Tibial artery (tissue), 4 donors: ENCODE measurements around the gene SAMMSON.

Experiments used
- DNase-seq, 2 donors: peaks; one replicate each; pipeline ENCODE4 v3.0.0-alpha.2; 2019
- H3K27ac ChIP-seq, 2 donors: fragments of 200-600 bp; sonication (generic) in 1 of 2; 1 replicate in 1 of 2; 2 replicates in 1 of 2; pipeline ENCODE4 v1.5.1; 2018 to 2019; ENCODE audit warnings: mild to moderate bottlenecking in 1 of 2
- H3K27me3 ChIP-seq, 2 donors: fragments of 200-600 bp; sonication (generic) in 1 of 2; one replicate each; pipeline versions ENCODE4 v1.5.1 to v1.6.0; 2016 to 2019
- H3K36me3 ChIP-seq, 3 donors: fragments of 200-600 bp; sonication (generic) in 2 of 3; one replicate each; pipeline ENCODE4 v1.5.1; 2016 to 2019; ENCODE audit warnings: mild to moderate bottlenecking in 2 of 3
- H3K4me1 ChIP-seq, 4 donors: fragments of 200-600 bp; sonication (generic) in 2 of 4; 1 replicate in 3 of 4; 2 replicates in 1 of 4; pipeline ENCODE4 v1.5.1; 2016 to 2019
- H3K4me3 ChIP-seq, 2 donors: fragments of 200-600 bp; sonication (generic) in 1 of 2; 1 replicate in 1 of 2; 2 replicates in 1 of 2; pipeline ENCODE4 v1.5.1; 2018 to 2019; ENCODE audit warnings: mild to moderate bottlenecking in 2 of 2
- H3K9me3 ChIP-seq, 3 donors: fragments of 200-600 bp; sonication (generic) in 1 of 3; one replicate each; pipeline ENCODE4 v1.5.1; 2016 to 2019
- intact Hi-C: fragments of 100-400 bp; cut with DNase I; formaldehyde crosslinking; loops from one replicate; pipeline ENCODE4 v1.15.0; 2023; ENCODE audit warnings: low total_unique reads
- TF ChIP-seq, protein P1 (sequence below), 2 experiments: fragments of 200-600 bp in 1 of 2; fragments of 450-650 bp in 1 of 2; IDR thresholded peaks; one replicate each; pipeline ENCODE4 v1.5.1; 2017 to 2019; ENCODE audit warnings: antibody characterized with exemption in 2 of 2, mild to moderate bottlenecking in 1 of 2, moderate library complexity in 1 of 2

SAMMSON gene

DNA sequence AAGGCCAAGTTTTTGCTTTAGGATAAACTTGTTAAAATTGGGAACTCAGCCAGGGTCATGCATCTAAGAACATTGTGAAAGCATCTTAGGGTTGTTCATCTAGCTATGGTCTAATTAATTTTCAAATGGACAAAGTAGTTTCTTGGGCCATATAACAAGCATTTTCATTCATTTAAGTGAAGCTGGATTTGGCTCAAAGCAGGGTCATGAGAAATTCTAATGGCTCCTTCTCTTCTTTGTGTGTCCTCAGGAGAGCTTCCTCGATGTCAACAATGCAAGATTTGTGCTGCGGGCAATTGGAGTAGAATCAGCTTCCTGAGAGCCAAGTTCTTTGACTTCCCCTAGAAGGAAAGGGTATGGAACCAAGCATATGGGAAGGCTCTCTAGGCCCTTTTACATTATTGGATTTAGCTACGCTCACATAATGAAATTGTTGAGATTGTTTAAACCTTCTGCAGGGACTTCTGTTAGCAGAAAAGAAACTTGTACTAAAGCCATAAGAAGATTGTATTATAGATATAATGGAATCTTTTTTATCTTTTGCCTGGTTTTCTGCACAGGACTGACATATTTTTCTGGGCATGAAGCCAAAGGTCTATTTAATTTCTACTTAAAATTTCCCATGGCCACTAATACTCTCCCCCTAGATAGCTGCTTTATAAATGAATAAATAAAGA lies 1.8 kb upstream of the SAMMSON start:
- Histone ChIP-seq H3K27me3 (no peaks in the 10 kb centered on the region), H3K9me3 (no peaks in the 10 kb centered on the region), H3K4me3 (no peak overlapping the region), H3K36me3 (no peaks in the 10 kb centered on the region), H3K27ac (peak overlapping the region; percentile 69 to 80), H3K4me1 (peaks cover 0 to 31% (median 13%) of the 10 kb centered on the region in 4 donors)
- TF ChIP-seq, protein P1, sequence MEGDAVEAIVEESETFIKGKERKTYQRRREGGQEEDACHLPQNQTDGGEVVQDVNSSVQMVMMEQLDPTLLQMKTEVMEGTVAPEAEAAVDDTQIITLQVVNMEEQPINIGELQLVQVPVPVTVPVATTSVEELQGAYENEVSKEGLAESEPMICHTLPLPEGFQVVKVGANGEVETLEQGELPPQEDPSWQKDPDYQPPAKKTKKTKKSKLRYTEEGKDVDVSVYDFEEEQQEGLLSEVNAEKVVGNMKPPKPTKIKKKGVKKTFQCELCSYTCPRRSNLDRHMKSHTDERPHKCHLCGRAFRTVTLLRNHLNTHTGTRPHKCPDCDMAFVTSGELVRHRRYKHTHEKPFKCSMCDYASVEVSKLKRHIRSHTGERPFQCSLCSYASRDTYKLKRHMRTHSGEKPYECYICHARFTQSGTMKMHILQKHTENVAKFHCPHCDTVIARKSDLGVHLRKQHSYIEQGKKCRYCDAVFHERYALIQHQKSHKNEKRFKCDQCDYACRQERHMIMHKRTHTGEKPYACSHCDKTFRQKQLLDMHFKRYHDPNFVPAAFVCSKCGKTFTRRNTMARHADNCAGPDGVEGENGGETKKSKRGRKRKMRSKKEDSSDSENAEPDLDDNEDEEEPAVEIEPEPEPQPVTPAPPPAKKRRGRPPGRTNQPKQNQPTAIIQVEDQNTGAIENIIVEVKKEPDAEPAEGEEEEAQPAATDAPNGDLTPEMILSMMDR (IDR thresholded peaks at IDR 0.05) = no peak
- DNase-seq = no peak
- intact Hi-C loops = no loop called here

- peaks cover 0 to 24% (median 13%) of the 10 kb centered on the region in 4 donors for H3K4me1 ChIP-seq
- peak overlapping the region; percentile 25 to 38 for H3K4me3 ChIP-seq
- no peak for DNase-seq
- TF ChIP-seq, protein P1 (IDR thresholded peaks at IDR 0.05) = no peak
- H3K27ac ChIP-seq = peak overlapping the region; percentile 69 to 80
- intact Hi-C loops = no loop called here
- no peaks in the 10 kb centered on the region for H3K27me3 ChIP-seq
- H3K9me3 ChIP-seq = no peaks in the 10 kb centered on the region
- H3K36me3 ChIP-seq = no peaks in the 10 kb centered on the region
Measured at GRCh38 chr3:69998759-69999139, 784 bp upstream of the SAMMSON start.

DNA sequence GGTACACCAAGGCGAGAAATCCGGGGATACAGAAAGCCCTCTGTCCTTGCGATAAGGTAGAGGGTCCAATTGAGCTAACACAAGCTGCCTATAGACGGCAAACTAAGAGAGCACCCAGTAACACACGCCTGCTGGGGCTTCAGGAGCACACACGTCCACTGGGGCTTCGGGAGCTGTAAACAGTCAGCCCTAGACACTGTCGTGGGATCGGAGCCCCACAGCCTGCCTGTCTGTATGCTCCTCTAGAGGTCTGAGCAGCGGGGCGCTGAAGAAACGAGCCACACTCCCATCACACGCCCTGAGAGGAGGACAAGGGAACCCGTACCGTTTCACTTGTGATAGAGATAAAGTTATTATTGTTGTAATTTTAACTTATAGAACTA lies 486 bp downstream of the SAMMSON start:
- H3K36me3 ChIP-seq = no peaks in the 10 kb centered on the region
- no peak overlapping the region for H3K4me3 ChIP-seq
- H3K27ac ChIP-seq = peak overlapping the region; percentile 69 to 80
- H3K4me1 ChIP-seq = peaks cover 0 to 24% (median 13%) of the 10 kb centered on the region in 4 donors
- DNase-seq = no peak
- intact Hi-C loops = no loop called here
- H3K27me3 ChIP-seq = no peaks in the 10 kb centered on the region
- TF ChIP-seq, protein P1 (IDR thresholded peaks at IDR 0.05) = no peak
- H3K9me3 ChIP-seq = no peaks in the 10 kb centered on the region

GRCh38 chr3:70000563-70001081 lies 1.1 kb downstream of the SAMMSON start:
- DNase-seq = no peak
- Histone ChIP-seq H3K27ac (no peak overlapping the region), H3K27me3 (no peaks in the 10 kb centered on the region), H3K9me3 (no peaks in the 10 kb centered on the region), H3K36me3 (no peaks in the 10 kb centered on the region), H3K4me3 (no peak overlapping the region), H3K4me1 (peaks cover 0 to 24% (median 13%) of the 10 kb centered on the region in 4 donors)
- TF ChIP-seq, protein P1 (IDR thresholded peaks at IDR 0.05) = no peak
- intact Hi-C loops = no loop called here

- no peak overlapping the region for H3K27ac ChIP-seq
- H3K9me3 ChIP-seq = no peaks in the 10 kb centered on the region
- no peak for DNase-seq
- H3K27me3 ChIP-seq = no peaks in the 10 kb centered on the region
- peaks cover 0 to 16% (median 6%) of the 10 kb centered on the region in 4 donors for H3K4me1 ChIP-seq
- no peaks in the 10 kb centered on the region for H3K36me3 ChIP-seq
- TF ChIP-seq, protein P1 (IDR thresholded peaks at IDR 0.05) = no peak
- H3K4me3 ChIP-seq = no peak overlapping the region
- intact Hi-C loops = no loop called here
Measured at GRCh38 chr3:70003119-70003518, 3.6 kb downstream of the SAMMSON start.
